GM18868 (cell line): Measurements from ENCODE around the gene SHISA6.

Experiments
- ATAC-seq: cut with Tn5 transposase; IDR thresholded peaks from one replicate; pipeline ENCODE4 v1.9.1; 2021; ENCODE audit warnings: mild to moderate bottlenecking, moderate library complexity; ENCODE audit not compliant: unreplicated experiment

The SHISA6 gene

GRCh38 chr17:11564589-11565380, 323.8 kb downstream of the SHISA6 start:
- ATAC-seq = no peak

- no peak for ATAC-seq
Observed at GRCh38 chr17:11565591-11565990, 324.6 kb downstream of the SHISA6 start.

- no peak for ATAC-seq
Observed at GRCh38 chr17:11578998-11579397, 338.0 kb downstream of the SHISA6 start.

GRCh38 chr17:11580677-11581076, 339.7 kb downstream of the SHISA6 start:
- no peak for ATAC-seq

- no peak for ATAC-seq
Observed at GRCh38 chr17:11582217-11582616, 341.2 kb downstream of the SHISA6 start.

- no peak for ATAC-seq
Observed at GRCh38 chr17:11583306-11583992, 342.4 kb downstream of the SHISA6 start.

- no peak for ATAC-seq
Observed at GRCh38 chr17:11589716-11590115, 348.7 kb downstream of the SHISA6 start.

- no peak for ATAC-seq
Observed at GRCh38 chr17:11598274-11599221, 357.5 kb downstream of the SHISA6 start, which contains the start of gene DNAH9. TSS of gene DNAH9 (plus strand) at chr17:11598470. CDS start at chr17:11598499, 29 bp downstream.

GRCh38 chr17:11601661-11602060, 360.6 kb downstream of the SHISA6 start:
- no peak for ATAC-seq

- ATAC-seq = no peak
Observed at GRCh38 chr17:11608396-11608795, 367.4 kb downstream of the SHISA6 start.

- ATAC-seq = no peak
Observed at GRCh38 chr17:11610999-11611566, 370.1 kb downstream of the SHISA6 start.

GRCh38 chr17:11612956-11613355, 371.9 kb downstream of the SHISA6 start:
- no peak for ATAC-seq
